Liver (tissue), 1 donor: ENCODE measurements around the gene C3orf52.

ENCODE experiments used
- FOXA1 ChIP-seq: IDR thresholded peaks from 2 replicates; pipeline ENCODE4 v1.6.1; 2016; ENCODE audit warnings: antibody characterized with exemption
- REST ChIP-seq: IDR thresholded peaks from 2 replicates; pipeline ENCODE4 v1.6.1; 2016; ENCODE audit warnings: antibody characterized with exemption, mild to moderate bottlenecking

- no peak for TF ChIP-seq REST
- TF ChIP-seq FOXA1: no peak
These were observed 484 bp upstream of the C3orf52 start for GRCh38 chr3:112085735-112086075.
